Caki2 (cell line): ENCODE data around the gene PPIP5K2. TPM values are rescaled to one million over a fixed set of nuclear protein-coding genes. Genes with fewer than 3 reads are reported as not detected.

Source experiments
- DNase-seq: peaks from one replicate; pipeline ENCODE4 v3.0.0-alpha.2; 2015; ENCODE audit warnings: low read depth
- in situ Hi-C: cut with HindIII; loops from 2 replicates; pipeline ENCODE4 v1.10.0; 2016; ENCODE audit warnings: low sequenced_read_pairs, low pct_unique_long_range_greater_than_20kb, mixed read lengths
- total RNA-seq: library from RNA; depleted of rRNA; stranded (reverse); fragments of >200 nt; shearing (Covaris generic); gene quantifications from 2 replicates; pipeline ENCODE4 v1.2.3, GENCODE V29; 2014; ENCODE audit warnings: low replicate concordance

PPIP5K2 gene
- total RNA-seq, 1 experiment from 2014 or later, result 19.4 TPM

- peak; percentile 39 for DNase-seq
- in situ Hi-C loops, result no loop called here
These were observed 104.2 kb downstream of the PPIP5K2 start for GRCh38 chr5:103224118-103224893.

GRCh38 chr5:103224894-103225246 is 104.8 kb downstream of the PPIP5K2 start:
- in situ Hi-C loops, result no loop called here

GRCh38 chr5:103228061-103228460 is 108.0 kb downstream of the PPIP5K2 start:
- in situ Hi-C loops, result no loop called here
- no peak for DNase-seq

More at GRCh38 chr5:103224894-103225246, 104.8 kb downstream of the PPIP5K2 start:
- no peak for DNase-seq

GRCh38 chr5:103228588-103228987 is 108.5 kb downstream of the PPIP5K2 start:
- in situ Hi-C loops, result no loop called here

GRCh38 chr5:103232393-103232999 is 112.4 kb downstream of the PPIP5K2 start:
- no peak for DNase-seq
- in situ Hi-C loops, result no loop called here

More at GRCh38 chr5:103228588-103228987, 108.5 kb downstream of the PPIP5K2 start:
- no peak for DNase-seq

GRCh38 chr5:103234239-103234975 is 114.3 kb downstream of the PPIP5K2 start:
- in situ Hi-C loops, result no loop called here
- no peak for DNase-seq

- DNase-seq, result no peak
- in situ Hi-C loops, result no loop called here
These were observed 115.8 kb downstream of the PPIP5K2 start for GRCh38 chr5:103235891-103236290.

GRCh38 chr5:103237778-103238177 is 117.7 kb downstream of the PPIP5K2 start:
- no peak for DNase-seq
- in situ Hi-C loops, result no loop called here

- DNase-seq, result no peak
- in situ Hi-C loops, result no loop called here
These were observed 123.6 kb downstream of the PPIP5K2 start for GRCh38 chr5:103243665-103244064.

- no peak for DNase-seq
- in situ Hi-C loops, result no loop called here
These were observed 124.3 kb downstream of the PPIP5K2 start for GRCh38 chr5:103244398-103244797.

GRCh38 chr5:103245761-103246160 is 125.7 kb downstream of the PPIP5K2 start:
- in situ Hi-C loops, result no loop called here
- no peak for DNase-seq

GRCh38 chr5:103247118-103247517 is 127.0 kb downstream of the PPIP5K2 start:
- no peak for DNase-seq
- in situ Hi-C loops, result no loop called here

GRCh38 chr5:103249068-103249467 is 129.0 kb downstream of the PPIP5K2 start:
- DNase-seq, result no peak
- in situ Hi-C loops, result no loop called here

- DNase-seq, result no peak
- in situ Hi-C loops, result no loop called here
These were observed 134.8 kb downstream of the PPIP5K2 start for GRCh38 chr5:103254921-103255320.

- in situ Hi-C loops, result no loop called here
- DNase-seq, result no peak
These were observed 135.6 kb downstream of the PPIP5K2 start for GRCh38 chr5:103255691-103256090.

- in situ Hi-C loops, result no loop called here
- no peak for DNase-seq
These were observed 136.1 kb downstream of the PPIP5K2 start for GRCh38 chr5:103256178-103256577.

- in situ Hi-C loops, result no loop called here
- DNase-seq, result peak; percentile 96
These were observed 138.4 kb downstream of the PPIP5K2 start, which contains the start of gene MACIR for GRCh38 chr5:103258368-103258956. MACIR (plus strand) TSS chr5:103258763; CDS start chr5:103275920, 17,157 bp downstream.

GRCh38 chr5:103258957-103259704 is 139.0 kb downstream of the PPIP5K2 start:
- in situ Hi-C loops, result no loop called here
- DNase-seq, result peak; percentile 80
